Endothelial cell of umbilical vein (primary cell): ENCODE results near the gene CFAP99.

ENCODE experiments used
- EZH2 ChIP-seq: IDR thresholded peaks from 2 replicates; pipeline ENCODE4 v1.6.1; 2012; ENCODE audit warnings: borderline replicate concordance, low read depth, mild to moderate bottlenecking, moderate library complexity, low read length, inconsistent platforms; ENCODE audit not compliant: severe bottlenecking
- JUN ChIP-seq: IDR thresholded peaks from 2 replicates; pipeline ENCODE4 v1.6.1; 2011; ENCODE audit warnings: borderline replicate concordance, low read depth; ENCODE audit not compliant: insufficient read length, insufficient read depth
- MYC ChIP-seq: IDR thresholded peaks from one replicate; pipeline ENCODE4 v1.6.1; 2011; ENCODE audit warnings: mild to moderate bottlenecking, low read depth, low read length
- POLR2A ChIP-seq: IDR thresholded peaks from 2 replicates; pipeline ENCODE4 v1.6.1; 2012; ENCODE audit warnings: low read depth, mild to moderate bottlenecking, control low read depth, low read length
- POLR2AphosphoS5 ChIP-seq: IDR thresholded peaks from 2 replicates; pipeline ENCODE4 v1.6.1; 2012; ENCODE audit warnings: low read depth, mild to moderate bottlenecking, control low read depth, low read length, moderate library complexity; ENCODE audit not compliant: insufficient read depth
- TF ChIP-seq, protein P1 (sequence below), 2 donors: IDR thresholded peaks; 1 replicate in 1 of 2; 2 replicates in 1 of 2; pipeline ENCODE4 v1.5.1; 2011; ENCODE audit warnings: low read length in 2 of 2, mild to moderate bottlenecking in 2 of 2, moderate library complexity in 2 of 2, control low read depth in 1 of 2, inconsistent platforms in 1 of 2, low read depth in 1 of 2; ENCODE audit not compliant: insufficient read depth in 1 of 2; ENCODE audit errors: extremely low read depth in 1 of 2
- TF ChIP-seq, protein P2 (sequence below): IDR thresholded peaks from 2 replicates; pipeline ENCODE4 v1.6.1; 2011; ENCODE audit not compliant: insufficient read depth, insufficient read length

DNA sequence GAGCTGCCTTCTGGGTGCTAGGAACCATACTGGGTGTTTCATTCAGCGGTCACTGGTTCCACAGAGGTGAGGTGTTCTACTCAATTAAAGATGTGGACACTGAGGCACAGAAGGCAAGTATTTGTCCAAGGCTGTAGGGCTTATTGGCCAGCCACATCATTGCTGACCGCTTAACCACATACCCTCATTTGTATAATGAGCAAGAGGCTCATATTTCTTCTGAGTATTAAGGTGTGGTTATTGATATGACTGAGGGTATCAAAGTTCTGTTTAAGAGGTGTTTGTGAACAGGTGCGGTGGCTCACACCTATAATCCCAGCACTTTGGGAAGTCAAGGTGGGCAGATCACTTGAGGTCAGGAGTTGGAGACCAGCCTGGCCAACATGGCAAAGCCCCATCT, 64.5 kb downstream of the CFAP99 start:
- TF ChIP-seq POLR2AphosphoS5 (no peak), POLR2A (no peak), EZH2 (no peak), JUN (no peak), MYC (no peak)
- TF ChIP-seq, protein P1, sequence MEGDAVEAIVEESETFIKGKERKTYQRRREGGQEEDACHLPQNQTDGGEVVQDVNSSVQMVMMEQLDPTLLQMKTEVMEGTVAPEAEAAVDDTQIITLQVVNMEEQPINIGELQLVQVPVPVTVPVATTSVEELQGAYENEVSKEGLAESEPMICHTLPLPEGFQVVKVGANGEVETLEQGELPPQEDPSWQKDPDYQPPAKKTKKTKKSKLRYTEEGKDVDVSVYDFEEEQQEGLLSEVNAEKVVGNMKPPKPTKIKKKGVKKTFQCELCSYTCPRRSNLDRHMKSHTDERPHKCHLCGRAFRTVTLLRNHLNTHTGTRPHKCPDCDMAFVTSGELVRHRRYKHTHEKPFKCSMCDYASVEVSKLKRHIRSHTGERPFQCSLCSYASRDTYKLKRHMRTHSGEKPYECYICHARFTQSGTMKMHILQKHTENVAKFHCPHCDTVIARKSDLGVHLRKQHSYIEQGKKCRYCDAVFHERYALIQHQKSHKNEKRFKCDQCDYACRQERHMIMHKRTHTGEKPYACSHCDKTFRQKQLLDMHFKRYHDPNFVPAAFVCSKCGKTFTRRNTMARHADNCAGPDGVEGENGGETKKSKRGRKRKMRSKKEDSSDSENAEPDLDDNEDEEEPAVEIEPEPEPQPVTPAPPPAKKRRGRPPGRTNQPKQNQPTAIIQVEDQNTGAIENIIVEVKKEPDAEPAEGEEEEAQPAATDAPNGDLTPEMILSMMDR (IDR thresholded peaks at IDR 0.05; ENCODE audit: extremely low read depth in 1 of 2, insufficient read depth in 1 of 2, low read depth in 1 of 2, low read length in 2 of 2): no peak
- TF ChIP-seq, protein P2, sequence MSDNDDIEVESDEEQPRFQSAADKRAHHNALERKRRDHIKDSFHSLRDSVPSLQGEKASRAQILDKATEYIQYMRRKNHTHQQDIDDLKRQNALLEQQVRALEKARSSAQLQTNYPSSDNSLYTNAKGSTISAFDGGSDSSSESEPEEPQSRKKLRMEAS: no peak
